K562 (cell line): ENCODE measurements around the gene ZCRB1. TPM values are rescaled to one million over a fixed set of nuclear protein-coding genes. Genes with fewer than 3 reads are reported as not detected.
A peak's percentile ranks its signal among the peaks of the same experiment; 100 is the strongest.

ENCODE experiments used
- CBX3 ChIP-seq, 2 experiments: IDR thresholded peaks; 1 replicate in 1 of 2; 2 replicates in 1 of 2; pipeline ENCODE4 v1.6.1; 2012; ENCODE audit warnings: inconsistent platforms in 2 of 2, low read length in 2 of 2, borderline replicate concordance in 1 of 2, control low read depth in 1 of 2
- CCNT2 ChIP-seq: IDR thresholded peaks from 2 replicates; pipeline ENCODE4 v1.6.1; 2011; ENCODE audit warnings: borderline replicate concordance, low read depth, mild to moderate bottlenecking, moderate library complexity, mixed read lengths, low read length; ENCODE audit not compliant: insufficient read length; ENCODE audit errors: extremely low read depth
- DPF2 ChIP-seq: fragments of 450-650 bp; IDR thresholded peaks from 2 replicates; pipeline ENCODE4 v1.6.1; 2016
- ELK3 ChIP-seq: fragments of 450-650 bp; formaldehyde crosslinking; IDR thresholded peaks from 2 replicates; pipeline ENCODE4 v1.4.0; 2020; ENCODE audit warnings: mild to moderate bottlenecking
- HNRNPL ChIP-seq: fragments of 200-400 bp; formaldehyde crosslinking; IDR thresholded peaks from 2 replicates; pipeline ENCODE4 v1.6.1; 2017; ENCODE audit warnings: low read depth, mild to moderate bottlenecking, low read length
- JUN ChIP-seq, 2 experiments: sonication (generic) in 1 of 2; formaldehyde crosslinking in 1 of 2; IDR thresholded peaks; 2 replicates each; pipeline versions ENCODE4 v1.6.1 to v1.8.0; 2012 to 2022; ENCODE audit warnings: borderline replicate concordance in 2 of 2, mild to moderate bottlenecking in 2 of 2, improper control_type of control experiment in 1 of 2, low read depth in 1 of 2, low read length in 1 of 2, missing genetic modification reagents in 1 of 2
- KHSRP ChIP-seq: fragments of 450-650 bp; IDR thresholded peaks from 2 replicates; pipeline ENCODE4 v1.6.1; 2017
- KLF10 ChIP-seq: fragments of 250-450 bp; sonication (Bioruptor Pico); IDR thresholded peaks from 2 replicates; pipeline ENCODE4 v1.6.1; 2021; ENCODE audit warnings: matching md5 sums
- MECOM ChIP-seq: fragments of 250-450 bp; sonication (Bioruptor Pico); IDR thresholded peaks from 2 replicates; pipeline ENCODE4 v1.8.0; 2022; ENCODE audit warnings: inconsistent platforms
- MTF1 ChIP-seq: fragments of 250-450 bp; sonication (Bioruptor Pico); IDR thresholded peaks from 2 replicates; pipeline ENCODE4 v1.9.0; 2021; ENCODE audit warnings: moderate library complexity, mild to moderate bottlenecking, inconsistent platforms, borderline replicate concordance
- NCOA1 ChIP-seq: fragments of 450-650 bp; IDR thresholded peaks from 2 replicates; pipeline ENCODE4 v1.6.1; 2016; ENCODE audit warnings: low read depth
- POLR2AphosphoS2 ChIP-seq: IDR thresholded peaks from 2 replicates; pipeline ENCODE4 v1.6.1; 2012; ENCODE audit warnings: low read length, improper control_type of control experiment
- POLR2B ChIP-seq: fragments of 450-650 bp; IDR thresholded peaks from 2 replicates; pipeline ENCODE4 v1.6.1; 2018; ENCODE audit warnings: low read depth; ENCODE audit not compliant: partially characterized antibody
- SMARCB1 ChIP-seq: IDR thresholded peaks from 2 replicates; pipeline ENCODE4 v1.6.1; 2011; ENCODE audit warnings: improper control_type of control experiment, low read depth; ENCODE audit not compliant: insufficient read length
- TAF7 ChIP-seq: fragments of 450-650 bp; IDR thresholded peaks from 2 replicates; pipeline ENCODE4 v1.6.1; 2016; ENCODE audit warnings: missing genetic modification characterization, missing compliant biosample characterization
- YY1 ChIP-seq, 3 experiments: IDR thresholded peaks; 2 replicates each; pipeline ENCODE4 v1.6.1; 2011; ENCODE audit warnings: low read length in 2 of 3, mild to moderate bottlenecking in 2 of 3, moderate library complexity in 2 of 3, borderline replicate concordance in 1 of 3, control low read depth in 1 of 3, low read depth in 1 of 3; ENCODE audit not compliant: insufficient read depth in 3 of 3, insufficient replicate concordance in 2 of 3, control insufficient read depth in 1 of 3, insufficient read length in 1 of 3; ENCODE audit errors: extremely low read depth in 1 of 3
- ZBTB40 ChIP-seq, 2 experiments: fragments of 450-650 bp in 1 of 2; sonication (generic) in 1 of 2; formaldehyde crosslinking in 1 of 2; IDR thresholded peaks; 2 replicates each; pipeline versions ENCODE4 v1.7.1 to v1.9.0; 2016 to 2022; ENCODE audit warnings: inconsistent platforms in 1 of 2, mild to moderate bottlenecking in 1 of 2, missing genetic modification reagents in 1 of 2
- ZKSCAN3 ChIP-seq: fragments of 250-450 bp; sonication (Bioruptor Pico); IDR thresholded peaks from 2 replicates; pipeline ENCODE4 v1.4.0; 2020
- ZNF431 ChIP-seq: sonication (generic); formaldehyde crosslinking; IDR thresholded peaks from 2 replicates; pipeline ENCODE4 v1.8.0; 2022; ENCODE audit warnings: mild to moderate bottlenecking, missing genetic modification reagents
- ZNF75A ChIP-seq: fragments of 450-650 bp; formaldehyde crosslinking; IDR thresholded peaks from 2 replicates; pipeline ENCODE4 v1.4.0; 2020; ENCODE audit warnings: mild to moderate bottlenecking
- polyA plus RNA-seq, 8 experiments: library from polyadenylated mRNA; depleted of rRNA in 4 of 8; stranded (reverse) in 5 of 8; unstranded in 3 of 8; fragments of >200 nt; fragmentation: Nextera tagmentation in 2 of 8; fragmentation: Illumina TruSeq in 1 of 8; extraction: Ambion mirVana in 2 of 8; extraction: Trizol in 1 of 8; gene quantifications; 2 replicates each; pipeline versions ENCODE4 v1.2.1 to v1.2.3, GENCODE V29; 2011 to 2014; ENCODE audit warnings: inconsistent platforms in 1 of 8, missing spikeins in 1 of 8
- total RNA-seq, 7 experiments: library from RNA; depleted of rRNA in 6 of 7; stranded (reverse); fragments of >200 nt in 6 of 7; fragmentation: Illumina TruSeq in 2 of 7; extraction: Trizol in 2 of 7; gene quantifications; 2 replicates each; pipeline versions ENCODE4 v1.2.1 to v1.2.3, GENCODE V29; 2011 to 2021; ENCODE audit warnings: low replicate concordance in 1 of 7

ZCRB1 gene
- total and polyA plus RNA-seq, 9 of the 15 experiments (the other 6 are each of a cell fraction or from before 2014, with no cell fraction given): 36.0 to 102 (median 51.0) TPM

DNA sequence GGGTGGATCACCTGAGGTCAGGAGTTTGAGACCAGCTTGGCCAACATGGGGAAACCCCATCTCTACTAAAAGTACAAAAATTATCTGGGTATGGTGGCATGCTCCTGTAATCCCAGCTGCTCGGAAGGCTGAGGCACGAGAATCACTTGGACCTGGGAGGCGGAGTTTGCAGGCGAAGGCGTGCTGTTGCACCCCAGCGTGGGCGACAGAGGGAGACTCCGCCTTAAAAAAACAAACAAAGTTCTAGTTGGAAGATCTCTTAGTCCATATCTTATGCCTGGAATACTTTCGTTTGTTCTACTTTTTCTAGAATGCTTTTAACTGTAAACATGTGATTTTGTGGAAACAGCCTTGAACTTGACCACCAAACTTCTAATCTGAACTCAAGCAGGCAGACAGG is 38.8 kb upstream of the ZCRB1 start (continued):
- TF ChIP-seq YY1 (IDR thresholded peaks at IDR 0.05; ENCODE audit: borderline replicate concordance in 1 of 3, control insufficient read depth in 1 of 3, extremely low read depth in 1 of 3, insufficient read depth in 3 of 3, insufficient read length in 1 of 3, insufficient replicate concordance in 2 of 3, low read depth in 1 of 3, low read length in 2 of 3) (no peak), JUN (IDR thresholded peaks at IDR 0.05; ENCODE audit: borderline replicate concordance, low read depth, low read length) (no peak), JUN (CRISPR knock-in tag; IDR thresholded peaks at IDR 0.05; ENCODE audit: borderline replicate concordance) (no peak), MECOM (CRISPR knock-in tag) (no peak), ZKSCAN3 (CRISPR knock-in tag) (no peak), POLR2B (peak; percentile 7), ZNF75A (CRISPR knock-in tag) (no peak), SMARCB1 (no peak), KLF10 (no peak), DPF2 (no peak), ZBTB40 (IDR thresholded peaks at IDR 0.05) (no peak), ZBTB40 (CRISPR knock-in tag; IDR thresholded peaks at IDR 0.05) (no peak), MTF1 (CRISPR knock-in tag) (no peak), HNRNPL (no peak), ZNF431 (CRISPR knock-in tag) (no peak), KHSRP (no peak), ELK3 (CRISPR knock-in tag) (no peak), CBX3 (IDR thresholded peaks at IDR 0.05; ENCODE audit: borderline replicate concordance in 1 of 2, low read length in 2 of 2) (no peak), TAF7 (no peak), POLR2AphosphoS2 (no peak), CCNT2 (no peak), NCOA1 (no peak)
